Measurements from ENCODE around the gene IGF1. TPM values are rescaled to one million over a fixed set of nuclear protein-coding genes. Genes with fewer than 3 reads are reported as not detected.

Gene IGF1
- total and polyA plus RNA-seq, 2 experiments from 2014 or later = not detected

GRCh38 chr12:102501773-102502172, 21.4 kb upstream of the IGF1 start:
- Histone ChIP-seq H3K9me3 (ENCODE audit: low read depth) (no peaks in the 10 kb centered on the region), H3K4me3 (no peak overlapping the region), H3K4me1 (ENCODE audit: low read depth) (no peaks in the 10 kb centered on the region), H3K36me3 (no peaks in the 10 kb centered on the region), H3K27ac (no peak overlapping the region), H3K27me3 (no peaks in the 10 kb centered on the region)
- TF ChIP-seq CTCF (IDR thresholded peaks at IDR 0.05; ENCODE audit: low read depth, low read length) = no peak
- DNase-seq (ENCODE audit: low read depth in 1 of 2, low spot score in 1 of 2) = no peak

GRCh38 chr12:102498471-102498870, 18.1 kb upstream of the IGF1 start:
- H3K27ac ChIP-seq = no peak overlapping the region
- H3K36me3 ChIP-seq = no peaks in the 10 kb centered on the region
- TF ChIP-seq CTCF (IDR thresholded peaks at IDR 0.05; ENCODE audit: low read depth, low read length) = no peak
- H3K4me3 ChIP-seq = no peak overlapping the region
- no peaks in the 10 kb centered on the region for H3K4me1 ChIP-seq (ENCODE audit: low read depth)
- H3K9me3 ChIP-seq (ENCODE audit: low read depth) = no peaks in the 10 kb centered on the region
- DNase-seq (ENCODE audit: low read depth in 1 of 2, low spot score in 1 of 2) = no peak
- H3K27me3 ChIP-seq = no peaks in the 10 kb centered on the region

GRCh38 chr12:102497743-102498142, 17.4 kb upstream of the IGF1 start:
- Histone ChIP-seq H3K27ac (no peak overlapping the region), H3K27me3 (no peaks in the 10 kb centered on the region), H3K4me1 (ENCODE audit: low read depth) (no peaks in the 10 kb centered on the region), H3K9me3 (ENCODE audit: low read depth) (no peaks in the 10 kb centered on the region), H3K4me3 (no peak overlapping the region), H3K36me3 (no peaks in the 10 kb centered on the region)
- TF ChIP-seq CTCF (IDR thresholded peaks at IDR 0.05; ENCODE audit: low read depth, low read length) = no peak
- DNase-seq (ENCODE audit: low read depth in 1 of 2, low spot score in 1 of 2) = no peak

- H3K27me3 ChIP-seq = no peaks in the 10 kb centered on the region
- no peak overlapping the region for H3K4me3 ChIP-seq
- no peaks in the 10 kb centered on the region for H3K36me3 ChIP-seq
- no peaks in the 10 kb centered on the region for H3K4me1 ChIP-seq (ENCODE audit: low read depth)
- H3K27ac ChIP-seq = no peak overlapping the region
- no peaks in the 10 kb centered on the region for H3K9me3 ChIP-seq (ENCODE audit: low read depth)
- no peak for DNase-seq (ENCODE audit: low read depth in 1 of 2, low spot score in 1 of 2)
- TF ChIP-seq CTCF (IDR thresholded peaks at IDR 0.05; ENCODE audit: low read depth, low read length) = no peak
Measured at GRCh38 chr12:102496591-102496990, 16.2 kb upstream of the IGF1 start.

GRCh38 chr12:102487226-102487625, 6.9 kb upstream of the IGF1 start:
- Histone ChIP-seq H3K9me3 (ENCODE audit: low read depth) (no peaks in the 10 kb centered on the region), H3K4me3 (no peak overlapping the region), H3K27me3 (no peaks in the 10 kb centered on the region), H3K4me1 (ENCODE audit: low read depth) (no peaks in the 10 kb centered on the region), H3K36me3 (no peaks in the 10 kb centered on the region), H3K27ac (no peak overlapping the region)
- TF ChIP-seq CTCF (IDR thresholded peaks at IDR 0.05; ENCODE audit: low read depth, low read length) = no peak
- DNase-seq (ENCODE audit: low read depth in 1 of 2, low spot score in 1 of 2) = no peak

GRCh38 chr12:102486153-102486552, 5.8 kb upstream of the IGF1 start:
- no peak for TF ChIP-seq CTCF (IDR thresholded peaks at IDR 0.05; ENCODE audit: low read depth, low read length)
- Histone ChIP-seq H3K4me1 (ENCODE audit: low read depth) (no peaks in the 10 kb centered on the region), H3K4me3 (no peak overlapping the region), H3K27me3 (no peaks in the 10 kb centered on the region), H3K36me3 (no peaks in the 10 kb centered on the region), H3K27ac (no peak overlapping the region), H3K9me3 (ENCODE audit: low read depth) (no peaks in the 10 kb centered on the region)
- no peak for DNase-seq (ENCODE audit: low read depth in 1 of 2, low spot score in 1 of 2)

Measured in cardiac muscle cell (in vitro differentiated cells and primary cell).